IMR-90 (cell line): Measurements from ENCODE around the gene ZFYVE26. TPM values are rescaled to one million over a fixed set of nuclear protein-coding genes. Genes with fewer than 3 reads are reported as not detected.

ENCODE experiments used
- ATAC-seq: fragments of 200-7000 bp; cut with Tn5 transposase; 2 replicates; pipeline ENCODE4 v1.9.1; 2020; ENCODE audit warnings: low read depth, mild to moderate bottlenecking, moderate library complexity
- BruUV-seq: library from RNA; stranded (reverse); fragments of 400-500 nt; replicated peaks from 2 replicates; lab custom pipeline; 2021; lab: Mats Ljungman, UMichigan
- CTCF ChIA-PET: fragments of 300-600 bp; formaldehyde crosslinking; extraction: SDS; loops from one replicate; lab custom pipeline; 2021; ENCODE audit warnings: antibody characterized with exemption; lab: Yijun Ruan, JAX
- POLR2A ChIA-PET: fragments of 300-600 bp; sonication (Branson Sonifier 250); formaldehyde crosslinking; loops from one replicate; lab custom pipeline; 2022; ENCODE audit warnings: antibody characterized with exemption; ENCODE audit not compliant: unreplicated experiment; lab: Charles Lee
- DNase-seq: peaks from one replicate; pipeline ENCODE4 v3.0.0; 2013
- H2AFZ ChIP-seq: replicated peaks from 2 replicates; pipeline ENCODE3; 2013; ENCODE audit warnings: low read length, mild to moderate bottlenecking; ENCODE audit not compliant: poor library complexity
- H2AK5ac ChIP-seq: 2 replicates; pipeline ENCODE4 v1.6.1; 2013; ENCODE audit warnings: low read depth, low read length, inconsistent platforms
- H2AK9ac ChIP-seq: replicated peaks from 2 replicates; pipeline ENCODE3; 2013; ENCODE audit warnings: mild to moderate bottlenecking, low read depth, low read length, moderate library complexity; ENCODE audit not compliant: poor library complexity
- H2BK120ac ChIP-seq: 2 replicates; pipeline ENCODE4 v1.6.1; 2013; ENCODE audit warnings: low read depth, low read length, inconsistent platforms
- H2BK15ac ChIP-seq: 3 replicates; pipeline ENCODE4 v1.6.1; 2013; ENCODE audit warnings: low read depth, low read length, inconsistent platforms
- H2BK20ac ChIP-seq: 2 replicates; pipeline ENCODE4 v1.6.1; 2013; ENCODE audit warnings: low read depth, mild to moderate bottlenecking, inconsistent platforms, low read length, moderate library complexity
- H2BK5ac ChIP-seq: 2 replicates; pipeline ENCODE4 v1.6.1; 2013; ENCODE audit warnings: mild to moderate bottlenecking, low read depth, low read length, inconsistent platforms; ENCODE audit not compliant: poor library complexity, severe bottlenecking
- H3K14ac ChIP-seq: replicated peaks from 2 replicates; pipeline ENCODE4 v1.6.1; 2013; ENCODE audit warnings: low read depth, low read length, inconsistent platforms
- H3K18ac ChIP-seq: 2 replicates; pipeline ENCODE4 v1.6.1; 2013; ENCODE audit warnings: low read depth, low read length, control low read depth
- H3K23ac ChIP-seq: 2 replicates; pipeline ENCODE4 v1.6.1; 2013; ENCODE audit warnings: low read depth, low read length, inconsistent platforms
- H3K27ac ChIP-seq: 2 replicates; pipeline ENCODE4 v1.5.1; 2013; ENCODE audit warnings: mild to moderate bottlenecking, control low read depth, low read length; ENCODE audit not compliant: insufficient read depth
- H3K27me3 ChIP-seq: 2 replicates; pipeline ENCODE4 v1.6.1; 2013; ENCODE audit warnings: low read length; ENCODE audit not compliant: control insufficient read depth, insufficient read depth
- H3K36me3 ChIP-seq: 2 replicates; pipeline ENCODE4 v1.6.1; 2013; ENCODE audit warnings: low read length, mixed read lengths; ENCODE audit not compliant: control insufficient read depth, insufficient read depth
- H3K4ac ChIP-seq: 2 replicates; pipeline ENCODE4 v1.6.1; 2013; ENCODE audit warnings: low read depth, low read length, inconsistent platforms
- H3K4me1 ChIP-seq: 2 replicates; pipeline ENCODE4 v1.6.1; 2013; ENCODE audit warnings: low read length, mixed read lengths; ENCODE audit not compliant: control insufficient read depth, insufficient read depth
- H3K4me2 ChIP-seq: 2 replicates; pipeline ENCODE4 v1.6.1; 2013; ENCODE audit warnings: low read depth, mild to moderate bottlenecking, control low read depth, low read length, moderate library complexity
- H3K4me3 ChIP-seq: 2 replicates; pipeline ENCODE4 v1.5.1; 2013; ENCODE audit warnings: low read depth, mild to moderate bottlenecking, control low read depth, low read length, moderate library complexity; ENCODE audit not compliant: insufficient read depth
- H3K56ac ChIP-seq: 2 replicates; pipeline ENCODE4 v1.6.1; 2013; ENCODE audit warnings: low read length, inconsistent platforms; ENCODE audit not compliant: insufficient read depth; ENCODE audit errors: extremely low read depth
- H3K79me1 ChIP-seq, 2 experiments: 2 replicates each; pipeline ENCODE4 v1.6.1; 2013; ENCODE audit warnings: low read length in 2 of 2, inconsistent platforms in 1 of 2, low read depth in 1 of 2
- H3K9ac ChIP-seq: 2 replicates; pipeline ENCODE4 v1.6.1; 2013; ENCODE audit warnings: low read depth, low read length, control low read depth
- H3K9me1 ChIP-seq: 2 replicates; pipeline ENCODE4 v1.6.1; 2013; ENCODE audit warnings: low read length, inconsistent platforms; ENCODE audit not compliant: insufficient read depth
- H3K9me3 ChIP-seq: 2 replicates; pipeline ENCODE4 v1.6.1; 2013; ENCODE audit warnings: low read length; ENCODE audit not compliant: control insufficient read depth, insufficient read depth
- H4K20me1 ChIP-seq: 2 replicates; pipeline ENCODE4 v1.6.1; 2013; ENCODE audit warnings: low read length, inconsistent platforms; ENCODE audit not compliant: insufficient read depth
- H4K5ac ChIP-seq: 2 replicates; pipeline ENCODE4 v1.6.1; 2013; ENCODE audit warnings: mild to moderate bottlenecking, low read depth, low read length, control low read depth
- H4K8ac ChIP-seq, 2 experiments: 2 replicates each; pipeline ENCODE4 v1.6.1; 2013; ENCODE audit warnings: low read depth in 2 of 2, low read length in 2 of 2, control low read depth in 1 of 2, inconsistent platforms in 1 of 2
- H4K91ac ChIP-seq: 2 replicates; pipeline ENCODE4 v1.6.1; 2013; ENCODE audit warnings: low read depth, low read length, inconsistent platforms; ENCODE audit not compliant: insufficient read depth
- MAFK ChIP-seq: IDR thresholded peaks from 2 replicates; pipeline ENCODE4 v1.6.1; 2012; ENCODE audit warnings: low read depth, low read length, improper control_type of control experiment
- USF2 ChIP-seq: fragments of 150-350 bp; IDR thresholded peaks from 2 replicates; pipeline ENCODE4 v1.6.1; 2017; ENCODE audit warnings: mild to moderate bottlenecking, antibody characterized with exemption, low read length, low read depth
- WGBS, 2 experiments: methylation state at CpG; one replicate each; pipeline versions ENCODE4 v1.1.5 to v1.1.7; 2013; ENCODE audit warnings: missing lambda C conversion rate in 2 of 2; ENCODE audit not compliant: insufficient read length in 1 of 2; ENCODE audit errors: extremely low coverage in 2 of 2; 5-methylcytosine and 5-hydroxymethylcytosine counted together
- dilution Hi-C: fragments of 300-500 bp; cut with HindIII; formaldehyde crosslinking; loops from one replicate; pipeline ENCODE4 v1.14.3; 2018; ENCODE audit warnings: low sequenced_read_pairs; ENCODE audit not compliant: unreplicated experiment
- in situ Hi-C: fragments of 300-500 bp; cut with MboI; formaldehyde crosslinking; loops from 3 replicates; pipeline ENCODE4 v1.14.3; 2019; ENCODE audit warnings: low sequenced_read_pairs, inconsistent platforms, mixed read lengths
- intact Hi-C: fragments of 100-400 bp; cut with micrococcal nuclease; formaldehyde crosslinking; loops from 2 replicates; pipeline ENCODE4 v1.10.0; 2022
- polyA plus RNA-seq, 3 experiments: library from polyadenylated mRNA; depleted of rRNA; stranded (reverse); fragments of >200 nt; gene quantifications; 2 replicates each; pipeline ENCODE4 v1.2.3, GENCODE V29; 2012; ENCODE audit warnings: low replicate concordance in 1 of 3
- total RNA-seq: library from RNA; depleted of rRNA; stranded (reverse); fragments of >200 nt; gene quantifications from 2 replicates; pipeline ENCODE4 v1.2.3, GENCODE V29; 2012

The ZFYVE26 gene
- total and polyA plus RNA-seq, 2 of the 4 experiments (the other 2 are of a cell fraction): 6.0 to 11.1 TPM

GRCh38 chr14:67721875-67722274 lies 94.5 kb downstream of the ZFYVE26 start:
- H3K9me3 ChIP-seq: 0 out of 2 replicates have a peak, but pooled peaks cover 4% of the 10 kb centered on the region
- no peak for DNase-seq
- H2BK120ac ChIP-seq: no peak overlapping the region
- no peak overlapping the region for H4K8ac ChIP-seq
- H2AK9ac ChIP-seq: no peak overlapping the region
- no peak overlapping the region for H3K9ac ChIP-seq
- H3K4me1 ChIP-seq: no peaks in the 10 kb centered on the region
- H2AK5ac ChIP-seq: no peak overlapping the region
- H4K20me1 ChIP-seq: no peaks in the 10 kb centered on the region
- POLR2A ChIA-PET: no interaction called here
- dilution Hi-C loops: no loop called here
- no peak overlapping the region for H2AFZ ChIP-seq
- CTCF ChIA-PET: interaction anchor here (1.3 kb wide), 1 partner anchor 17 kb away, joined by 4 read pairs; no protein-coding TSS in a partner anchor
- no peak overlapping the region for H4K5ac ChIP-seq
- in situ Hi-C loops: loop anchor here (25.0 kb wide), 1 partner anchor 285 kb away; no protein-coding TSS in a partner anchor
- H3K4me3 ChIP-seq: no peak overlapping the region
- H3K56ac ChIP-seq: no peak overlapping the region
- no peak overlapping the region for H3K23ac ChIP-seq
- no peak overlapping the region for H3K4me2 ChIP-seq
- no peak overlapping the region for H3K18ac ChIP-seq
- H3K4ac ChIP-seq: no peak overlapping the region
- H3K27ac ChIP-seq: no peak overlapping the region
- intact Hi-C loops: no loop called here
- no peaks in the 10 kb centered on the region for H3K36me3 ChIP-seq
- H4K91ac ChIP-seq: no peak overlapping the region
- peaks cover 44% of the 10 kb centered on the region for H3K27me3 ChIP-seq
- no peak overlapping the region for H2BK20ac ChIP-seq
- BruUV-seq: no TSS peak
- no peaks in the 10 kb centered on the region for H3K9me1 ChIP-seq
- no peak overlapping the region for H2BK15ac ChIP-seq
- H2BK5ac ChIP-seq: no peak overlapping the region
- no peaks in the 10 kb centered on the region for H3K79me1 ChIP-seq
- TF ChIP-seq MAFK: peak; percentile 87
- no peak for TF ChIP-seq USF2
- no peak overlapping the region for H3K14ac ChIP-seq
- ATAC-seq: no peak
- no CpG with 5 or more reads among the region's 5 CpGs for WGBS, 2 experiments
